Bronchus fibroblast of lung (primary cell): Measurements from ENCODE around the gene PROCA1. TPM values are rescaled to one million over a fixed set of nuclear protein-coding genes. Genes with fewer than 3 reads are reported as not detected.

Experiments used
- total RNA-seq: library from RNA; depleted of rRNA; stranded (reverse); fragments of >200 nt; gene quantifications from 2 replicates; pipeline ENCODE4 v1.2.3, GENCODE V29; 2015

Gene PROCA1, protein sequence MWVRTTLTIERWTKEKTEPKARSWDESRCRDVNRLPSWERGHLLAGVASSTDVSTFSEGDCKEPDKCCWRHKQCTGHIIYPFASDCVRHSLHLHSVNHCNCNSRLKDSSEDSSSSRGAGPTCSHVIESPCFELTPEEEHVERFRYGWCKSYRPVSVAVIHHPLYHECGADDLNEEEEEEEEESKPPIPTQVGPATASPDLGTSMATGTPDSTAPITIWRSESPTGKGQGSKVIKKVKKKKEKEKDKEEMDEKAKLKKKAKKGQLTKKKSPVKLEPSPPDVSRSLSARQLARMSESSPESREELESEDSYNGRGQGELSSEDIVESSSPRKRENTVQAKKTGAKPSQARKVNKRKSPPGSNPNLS
- total RNA-seq = 1.8 and 2.9 TPM in 2 replicates

DNA sequence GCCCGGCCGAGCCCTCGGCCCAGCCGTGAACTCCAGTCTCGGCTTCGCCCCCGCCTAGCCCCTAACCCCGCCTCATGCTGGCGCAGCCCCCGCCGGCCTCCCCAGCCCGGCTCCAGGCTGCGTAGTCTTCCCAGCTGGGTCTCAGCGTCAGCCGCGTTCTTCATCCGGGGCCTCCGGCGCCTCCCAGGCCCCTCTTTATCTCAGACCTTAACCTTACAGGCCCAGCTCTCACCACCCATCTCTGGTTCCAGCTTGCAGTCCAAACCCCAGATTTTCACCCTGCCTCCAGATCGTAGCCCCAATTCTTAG lies at the start of gene PROCA1:
PROCA1 (minus strand) TSS at position 166 of the 309 bp plus-strand sequence. CDS start 228 bp downstream, outside the sequence.

DNA sequence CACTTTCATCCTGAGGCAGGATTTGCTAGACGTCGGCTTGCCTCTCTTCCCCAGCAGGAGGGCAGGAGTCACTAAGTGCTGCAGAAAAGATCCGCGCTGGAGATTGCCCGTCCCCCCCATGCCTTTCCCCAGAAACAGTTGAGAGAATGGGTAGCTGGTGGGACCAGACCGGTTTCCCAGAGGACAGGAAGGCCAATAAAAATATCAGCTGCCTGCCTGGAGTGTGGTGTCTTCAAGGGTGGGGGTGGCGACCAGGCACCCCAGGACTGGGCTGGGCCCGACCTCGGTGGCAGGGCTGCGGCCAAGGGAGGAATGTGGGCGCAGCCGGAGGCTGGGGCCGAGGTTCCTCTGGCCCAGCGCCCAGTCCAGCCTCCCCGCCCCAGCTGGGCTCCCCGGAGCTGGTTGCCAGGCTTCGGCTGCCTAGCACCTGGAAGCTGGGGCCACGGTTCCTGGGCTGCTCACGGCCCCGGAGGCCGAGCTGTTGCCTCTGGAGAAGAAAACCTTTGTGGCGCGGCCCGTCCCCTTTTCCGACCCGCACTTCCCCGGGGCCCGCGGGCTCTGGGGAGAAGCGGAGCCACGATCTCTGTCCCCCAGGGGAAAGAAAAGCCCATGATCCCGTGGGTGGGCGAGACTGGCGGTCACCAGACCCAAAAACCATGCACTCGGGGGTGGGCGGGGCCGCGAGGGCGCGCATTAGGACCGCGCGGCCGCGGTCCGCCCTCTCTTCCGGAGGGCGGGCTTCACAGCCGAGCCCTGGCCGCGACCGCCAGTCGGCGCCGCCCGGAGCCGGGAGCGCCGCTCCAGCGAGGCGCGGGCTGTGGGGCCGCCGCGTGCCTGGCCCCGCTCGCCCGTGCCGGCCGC lies 31.8 kb upstream of the PROCA1 start, which contains the start of gene TRAF4:
TRAF4 (plus strand) TSS at position 769 of the 861 bp plus-strand sequence. CDS start 102 bp downstream, outside the sequence.

DNA sequence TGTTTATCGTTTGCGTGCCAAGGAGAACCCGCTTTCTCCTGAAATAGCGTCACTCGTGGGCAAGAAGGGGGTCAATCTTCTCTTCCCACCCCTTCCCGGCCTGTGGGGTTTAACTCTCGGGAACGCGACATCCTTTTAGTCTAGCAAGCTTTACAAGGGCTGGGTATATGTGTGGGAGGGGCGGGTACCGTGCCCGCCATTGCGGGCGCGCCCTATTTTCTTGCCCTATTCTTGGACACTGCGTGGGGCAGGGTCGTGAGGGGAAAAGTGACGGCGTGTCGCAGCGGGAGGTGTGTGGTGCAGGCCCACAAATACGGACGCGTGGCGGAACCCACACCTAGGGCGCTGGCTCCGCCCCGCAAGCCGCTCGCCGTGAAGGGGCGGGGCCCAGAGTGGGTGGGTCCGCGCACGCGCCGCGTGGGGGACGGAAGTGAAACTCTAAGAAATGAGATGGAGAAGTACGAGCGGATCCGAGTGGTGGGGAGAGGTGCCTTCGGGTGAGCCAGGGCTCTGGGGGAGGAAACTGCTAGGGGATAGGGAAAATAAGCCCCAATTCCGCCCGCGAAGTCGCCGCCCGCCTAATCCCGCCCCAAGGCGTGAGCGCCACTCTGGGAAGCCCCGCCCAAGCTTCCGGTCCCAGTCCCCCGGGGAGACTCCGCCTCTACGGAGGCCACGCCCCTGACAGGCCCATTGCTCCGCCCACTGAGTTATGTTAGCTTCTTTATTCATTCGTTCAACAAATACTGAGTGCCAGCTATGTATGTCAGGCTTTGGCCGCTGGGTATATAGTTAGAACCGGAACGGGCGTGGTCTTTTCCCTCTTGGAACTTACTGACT lies 16.9 kb upstream of the PROCA1 start, which contains the start of gene NEK8:
NEK8 (plus strand) TSS at position 425 of the 837 bp plus-strand sequence; CDS start at position 451, 26 bp downstream.

DNA sequence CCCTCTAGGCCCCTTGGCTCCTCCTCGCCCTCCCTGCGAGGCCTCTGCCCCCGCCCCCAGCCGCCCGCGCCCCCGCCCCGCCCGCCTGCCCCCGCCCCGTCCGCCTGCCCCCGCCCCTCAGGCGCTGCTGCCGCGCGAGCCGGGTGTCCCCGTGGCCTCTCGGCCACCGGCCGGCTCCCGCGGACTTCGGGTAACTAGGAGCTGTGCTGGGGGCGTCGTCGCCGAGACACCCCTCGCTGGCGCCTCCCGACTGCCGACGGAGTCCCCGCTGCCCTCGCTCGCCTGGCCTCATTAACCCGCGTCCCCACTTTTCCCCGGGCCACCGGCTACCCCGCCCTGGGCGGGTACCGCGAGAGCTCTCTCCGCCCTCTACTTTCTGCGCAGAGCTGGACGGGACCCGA lies 14.5 kb upstream of the PROCA1 start, which contains the start of gene TLCD1:
TLCD1 (minus strand) TSS at position 8 of the 401 bp plus-strand sequence. CDS start 136 bp downstream, outside the sequence.

DNA sequence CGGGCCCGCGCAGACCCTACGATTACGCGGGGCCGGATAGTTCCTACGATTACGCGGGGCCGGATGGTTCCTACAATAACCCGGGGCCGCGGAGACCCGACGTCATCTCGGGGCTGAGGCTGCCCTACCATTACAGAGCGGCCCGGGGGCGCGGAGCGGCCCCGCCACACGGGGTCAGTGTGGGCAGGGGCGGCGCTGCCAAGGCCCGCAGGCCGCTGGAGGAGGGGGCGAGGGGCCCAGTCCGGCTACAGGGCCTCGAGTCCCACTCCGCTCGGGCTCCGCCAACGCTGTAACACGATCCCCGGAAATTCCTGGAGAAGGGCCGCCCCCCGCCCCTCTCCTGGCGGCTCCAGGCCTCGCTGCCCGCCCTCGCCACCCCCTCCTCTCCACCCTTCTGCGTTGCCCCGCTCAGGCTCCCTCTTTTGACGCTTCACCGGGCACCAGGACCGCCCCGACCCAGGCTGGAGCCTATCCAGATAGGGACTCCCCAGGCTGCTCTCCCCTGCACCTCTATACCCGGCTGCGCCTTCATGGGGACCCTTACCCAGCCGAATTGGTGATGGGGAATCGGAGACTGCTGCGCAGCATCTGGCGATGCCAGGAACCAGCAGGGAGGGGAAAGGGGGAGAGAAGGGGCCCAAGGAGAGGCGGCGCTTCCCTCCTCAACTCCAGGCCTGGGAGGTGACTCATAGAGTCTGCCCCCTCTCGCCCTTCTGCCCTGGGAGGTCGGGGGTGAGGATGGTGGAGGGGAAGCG lies 6.1 kb upstream of the PROCA1 start, which contains the start of gene RAB34:
RAB34 (minus strand) TSS at position 291 of the 755 bp plus-strand sequence. CDS start 602 bp downstream, outside the sequence.

DNA sequence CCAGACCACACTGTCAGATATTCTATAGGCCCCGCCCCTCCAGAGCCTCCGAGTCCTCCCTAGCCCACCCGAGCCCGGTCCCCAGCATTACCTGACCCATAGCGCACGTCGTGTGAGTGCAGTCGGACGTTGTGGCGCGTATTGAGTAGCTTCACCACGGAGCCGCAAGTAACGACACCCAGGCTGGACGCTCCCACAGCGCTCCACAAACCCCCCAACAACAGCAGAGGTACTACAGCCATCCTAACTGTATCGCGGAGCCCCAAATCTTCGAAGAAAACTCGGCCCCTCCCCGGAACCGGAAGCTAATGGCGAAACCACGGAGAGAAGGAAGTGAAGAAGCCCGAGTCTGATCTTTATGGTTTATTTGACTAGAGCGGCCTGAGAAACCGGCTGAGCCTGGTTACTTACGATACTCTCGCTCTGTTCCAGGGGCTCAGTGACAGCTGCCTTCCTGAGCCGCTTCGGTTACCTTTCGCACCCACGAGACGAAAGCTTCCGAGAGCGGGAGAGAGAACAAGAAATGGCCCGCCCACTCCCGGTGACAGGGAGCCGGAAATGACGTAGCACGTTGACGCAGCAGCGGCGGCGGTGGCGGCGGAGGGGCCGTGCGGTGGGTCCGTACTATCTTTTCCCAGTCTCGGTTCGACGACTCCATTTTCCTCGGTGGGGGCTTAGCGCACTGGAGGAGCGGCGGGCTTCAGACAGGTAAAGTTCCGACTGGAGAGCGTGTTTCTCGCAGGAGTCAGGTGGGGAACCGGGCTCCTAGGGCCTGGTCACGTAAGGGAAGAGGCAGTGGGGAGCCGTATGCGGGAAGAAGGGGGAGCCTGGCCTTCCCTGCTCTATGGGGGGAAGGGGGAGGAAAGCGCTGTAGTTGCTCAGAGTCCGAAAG lies 49.8 kb downstream of the PROCA1 start, which contains the start of the genes SDF2 and SUPT6H:
SDF2 (minus strand) TSS at position 272 of the 892 bp plus-strand sequence; CDS start at position 242, 30 bp downstream.
SUPT6H (plus strand) TSS at position 571 of the 892 bp plus-strand sequence. CDS start 11,197 bp downstream, outside the sequence.

Other genes with a start within 250 kb of the PROCA1 start
- gene SLC13A2, start 238.2 kb downstream of the PROCA1 start, total RNA-seq = not detected in 2 replicates
- not detected in 2 replicates for gene FOXN1, start 205.5 kb downstream of the PROCA1 start, total RNA-seq
- 21.0 and 24.8 TPM in 2 replicates for gene UNC119, start 159.3 kb downstream of the PROCA1 start, total RNA-seq
- gene PIGS, start 140.4 kb downstream of the PROCA1 start, total RNA-seq = 69.6 and 72.1 TPM in 2 replicates
- 62.4 and 80.3 TPM in 2 replicates for gene ALDOC, start 135.0 kb downstream of the PROCA1 start, total RNA-seq
- gene SPAG5, start 112.9 kb downstream of the PROCA1 start, total RNA-seq = 65.1 and 70.4 TPM in 2 replicates
- 2.4 and 4.0 TPM in 2 replicates for gene RSKR, start 97.7 kb downstream of the PROCA1 start, total RNA-seq
- gene BLTP2, start 66.7 kb downstream of the PROCA1 start, total RNA-seq = 76.0 and 80.3 TPM in 2 replicates
- gene SDF2, start 50.0 kb downstream of the PROCA1 start, total RNA-seq = 46.9 and 55.2 TPM in 2 replicates
- 17.8 and 18.5 TPM in 2 replicates for gene SUPT6H, start 49.7 kb downstream of the PROCA1 start, total RNA-seq
- gene RAB34, start 6.0 kb upstream of the PROCA1 start, total RNA-seq = 371 and 405 TPM in 2 replicates
- gene RPL23A, start 8.1 kb upstream of the PROCA1 start, total RNA-seq = 615 and 663 TPM in 2 replicates
- gene TLCD1, start 14.3 kb upstream of the PROCA1 start, total RNA-seq = 16.8 and 20.0 TPM in 2 replicates
- 2.1 and 2.9 TPM in 2 replicates for gene NEK8, start 16.9 kb upstream of the PROCA1 start, total RNA-seq
- gene TRAF4, start 32.1 kb upstream of the PROCA1 start, total RNA-seq = 38.3 and 38.7 TPM in 2 replicates
- gene FAM222B, start 130.9 kb upstream of the PROCA1 start, total RNA-seq = 10.9 and 11.6 TPM in 2 replicates
- 80.0 and 94.8 TPM in 2 replicates for gene ERAL1, start 143.1 kb upstream of the PROCA1 start, total RNA-seq
- 45.0 and 45.7 TPM in 2 replicates for gene FLOT2, start 185.8 kb upstream of the PROCA1 start, total RNA-seq
- gene DHRS13, start 191.2 kb upstream of the PROCA1 start, total RNA-seq = 2.1 and 5.0 TPM in 2 replicates
- gene PHF12, start 239.6 kb upstream of the PROCA1 start, total RNA-seq = 20.5 and 24.7 TPM in 2 replicates